ENCODE measurements around the gene DNAJB13. TPM values are rescaled to one million over a fixed set of nuclear protein-coding genes. Genes with fewer than 3 reads are reported as not detected.

DNAJB13 gene
- total and polyA plus RNA-seq, 2 experiments from 2014 or later = 0.41 TPM; not detected in 1

- no peak overlapping the region for H3K9ac ChIP-seq
- no peak overlapping the region for H3K4me3 ChIP-seq
- no peaks in the 10 kb centered on the region for H3K9me2 ChIP-seq (ENCODE audit: insufficient read depth)
- H3K9me3 ChIP-seq (ENCODE audit: low read depth) = no peaks in the 10 kb centered on the region
- H3K27ac ChIP-seq = no peak overlapping the region
- WGBS, 2 experiments (ENCODE audit: low coverage in 1 of 2, low lambda C conversion rate in 2 of 2, missing lambda C conversion rate in 2 of 2) = 83 to 85% methylated on average over 8 of the region's 8 CpGs
- H3K4me2 ChIP-seq (ENCODE audit: unreplicated experiment) = no peak overlapping the region
- DNase-seq = peak; percentile 55
- no peaks in the 10 kb centered on the region for H3K36me3 ChIP-seq (ENCODE audit: low read depth)
- H3K27me3 ChIP-seq (replicated peaks; ENCODE audit: insufficient read depth) = no peaks in the 10 kb centered on the region
- no peaks in the 10 kb centered on the region for H3K79me2 ChIP-seq (ENCODE audit: insufficient read depth)
- H3K4me1 ChIP-seq (ENCODE audit: insufficient read depth) = no peaks in the 10 kb centered on the region
- H2AFZ ChIP-seq = no peak overlapping the region
- TF ChIP-seq EZH2phosphoT487 (IDR thresholded peaks at IDR 0.05; ENCODE audit: insufficient read depth, low read depth) (no peak), EZH2 (IDR thresholded peaks at IDR 0.05; ENCODE audit: insufficient read depth, poor library complexity, severe bottlenecking) (no peak)
- in situ Hi-C loops (cut with MboI) = no loop called here
- no peaks in the 10 kb centered on the region for H4K20me1 ChIP-seq (ENCODE audit: insufficient read depth)
- H3F3A ChIP-seq (ENCODE audit: insufficient read depth) = no peaks in the 10 kb centered on the region
Measured at GRCh38 chr11:74011360-74012073, 60.7 kb downstream of the DNAJB13 start.

- Histone ChIP-seq H3K9ac (no peak overlapping the region), H3K4me2 (ENCODE audit: unreplicated experiment) (no peak overlapping the region), H2AFZ (no peak overlapping the region), H3K9me2 (ENCODE audit: insufficient read depth) (no peaks in the 10 kb centered on the region), H3K79me2 (ENCODE audit: insufficient read depth) (no peaks in the 10 kb centered on the region), H3F3A (ENCODE audit: insufficient read depth) (no peaks in the 10 kb centered on the region), H3K27me3 (replicated peaks; ENCODE audit: insufficient read depth) (no peaks in the 10 kb centered on the region), H3K4me3 (no peak overlapping the region), H4K20me1 (ENCODE audit: insufficient read depth) (no peaks in the 10 kb centered on the region), H3K36me3 (ENCODE audit: low read depth) (no peaks in the 10 kb centered on the region), H3K4me1 (ENCODE audit: insufficient read depth) (no peaks in the 10 kb centered on the region), H3K27ac (no peak overlapping the region), H3K9me3 (ENCODE audit: low read depth) (no peaks in the 10 kb centered on the region)
- TF ChIP-seq EZH2 (IDR thresholded peaks at IDR 0.05; ENCODE audit: insufficient read depth, poor library complexity, severe bottlenecking) (no peak), EZH2phosphoT487 (IDR thresholded peaks at IDR 0.05; ENCODE audit: insufficient read depth, low read depth) (no peak)
- 97 to 98% methylated on average over 13 to 14 of the region's 14 CpGs for WGBS, 2 experiments (ENCODE audit: low coverage in 1 of 2, low lambda C conversion rate in 2 of 2, missing lambda C conversion rate in 2 of 2)
- no peak for DNase-seq
- in situ Hi-C loops (cut with MboI) = no loop called here
Measured at GRCh38 chr11:74012074-74012809, 61.4 kb downstream of the DNAJB13 start.

- TF ChIP-seq EZH2phosphoT487 (IDR thresholded peaks at IDR 0.05; ENCODE audit: insufficient read depth, low read depth) (no peak), EZH2 (IDR thresholded peaks at IDR 0.05; ENCODE audit: insufficient read depth, poor library complexity, severe bottlenecking) (no peak)
- H3K27ac ChIP-seq = no peak overlapping the region
- no peaks in the 10 kb centered on the region for H3K9me2 ChIP-seq (ENCODE audit: insufficient read depth)
- no peaks in the 10 kb centered on the region for H4K20me1 ChIP-seq (ENCODE audit: insufficient read depth)
- H3K4me3 ChIP-seq = no peak overlapping the region
- in situ Hi-C loops (cut with MboI) = no loop called here
- no peak for DNase-seq
- H3F3A ChIP-seq (ENCODE audit: insufficient read depth) = no peaks in the 10 kb centered on the region
- no peaks in the 10 kb centered on the region for H3K79me2 ChIP-seq (ENCODE audit: insufficient read depth)
- H3K4me1 ChIP-seq (ENCODE audit: insufficient read depth) = peaks cover 2% of the 10 kb centered on the region; the same call in 1 of the 2 replicates
- H3K9me3 ChIP-seq (ENCODE audit: low read depth) = no peaks in the 10 kb centered on the region
- no peak overlapping the region for H3K9ac ChIP-seq
- 88 to 95% methylated on average over 8 of the region's 8 CpGs for WGBS, 2 experiments (ENCODE audit: low coverage in 1 of 2, low lambda C conversion rate in 2 of 2, missing lambda C conversion rate in 2 of 2)
- no peaks in the 10 kb centered on the region for H3K27me3 ChIP-seq (replicated peaks; ENCODE audit: insufficient read depth)
- no peak overlapping the region for H2AFZ ChIP-seq
- H3K4me2 ChIP-seq (ENCODE audit: unreplicated experiment) = no peak overlapping the region
- no peaks in the 10 kb centered on the region for H3K36me3 ChIP-seq (ENCODE audit: low read depth)
Measured at GRCh38 chr11:74013141-74013540, 62.3 kb downstream of the DNAJB13 start.

DNA sequence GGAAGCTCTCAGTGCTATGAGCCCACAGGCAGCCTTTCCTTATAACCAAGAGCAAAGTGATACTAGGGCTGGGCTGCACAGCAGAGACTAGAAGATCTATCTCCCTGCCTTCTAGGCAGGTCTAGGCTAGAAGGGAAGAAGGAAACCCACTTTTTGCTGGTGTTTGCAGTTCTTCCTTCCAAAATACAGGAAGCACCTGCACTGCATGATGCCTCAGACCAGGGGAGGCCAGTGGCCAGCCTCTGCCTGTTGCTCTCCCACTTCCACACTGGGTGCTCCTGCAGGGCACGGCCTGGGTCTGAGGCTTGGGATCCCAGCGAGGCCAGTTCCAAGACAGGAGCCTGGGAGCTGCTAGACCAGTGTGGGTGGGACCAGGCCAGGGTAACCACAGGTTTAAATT lies 64.1 kb downstream of the DNAJB13 start:
- H3K9me3 ChIP-seq (ENCODE audit: low read depth) = no peaks in the 10 kb centered on the region
- H3K9ac ChIP-seq = no peak overlapping the region
- in situ Hi-C loops (cut with MboI) = no loop called here
- DNase-seq = no peak
- no peak overlapping the region for H2AFZ ChIP-seq
- no peak overlapping the region for H3K4me3 ChIP-seq
- TF ChIP-seq EZH2 (IDR thresholded peaks at IDR 0.05; ENCODE audit: insufficient read depth, poor library complexity, severe bottlenecking) (no peak), EZH2phosphoT487 (IDR thresholded peaks at IDR 0.05; ENCODE audit: insufficient read depth, low read depth) (no peak)
- no peaks in the 10 kb centered on the region for H3K9me2 ChIP-seq (ENCODE audit: insufficient read depth)
- H3F3A ChIP-seq (ENCODE audit: insufficient read depth) = peaks cover 12% of the 10 kb centered on the region
- no peaks in the 10 kb centered on the region for H3K79me2 ChIP-seq (ENCODE audit: insufficient read depth)
- no peak overlapping the region for H3K27ac ChIP-seq
- no peaks in the 10 kb centered on the region for H3K27me3 ChIP-seq (replicated peaks; ENCODE audit: insufficient read depth)
- H4K20me1 ChIP-seq (ENCODE audit: insufficient read depth) = no peaks in the 10 kb centered on the region
- H3K4me1 ChIP-seq (ENCODE audit: insufficient read depth) = peaks cover 19% of the 10 kb centered on the region
- H3K36me3 ChIP-seq (ENCODE audit: low read depth) = no peaks in the 10 kb centered on the region
- 77 to 88% methylated on average over 2 of the region's 2 CpGs for WGBS, 2 experiments (ENCODE audit: low coverage in 1 of 2, low lambda C conversion rate in 2 of 2, missing lambda C conversion rate in 2 of 2)
- no peak overlapping the region for H3K4me2 ChIP-seq (ENCODE audit: unreplicated experiment)

Data from GM23248 (cell line).